Endodermal cell (in vitro differentiated cells): ENCODE results near the gene FCRL3. TPM values are rescaled to one million over a fixed set of nuclear protein-coding genes. Genes with fewer than 3 reads are reported as not detected.
A peak's percentile ranks its signal among the peaks of the same experiment; 100 is the strongest.
"Not testable (repeated sequence)": the region's sequence is repeated elsewhere in the genome, so short reads cannot be mapped to it uniquely, and the experiment has no call there.

Experiments
- DNase-seq: peaks from one replicate; pipeline ENCODE4 v3.0.0-alpha.2; 2017
- H3K27ac ChIP-seq: 2 replicates; pipeline ENCODE4 v1.5.1; 2013; ENCODE audit warnings: mild to moderate bottlenecking, low read depth, low read length, moderate library complexity
- H3K27me3 ChIP-seq: 2 replicates; pipeline ENCODE4 v1.6.1; 2013; ENCODE audit warnings: mild to moderate bottlenecking, low read length, moderate library complexity; ENCODE audit not compliant: insufficient read depth, control insufficient read depth, poor library complexity, severe bottlenecking
- H3K36me3 ChIP-seq: 2 replicates; pipeline ENCODE4 v1.7.0; 2013; ENCODE audit warnings: mild to moderate bottlenecking, low read length, moderate library complexity; ENCODE audit not compliant: control insufficient read depth, insufficient read depth
- H3K4me1 ChIP-seq: one replicate; pipeline ENCODE4 v1.7.0; 2013; ENCODE audit warnings: low read length; ENCODE audit not compliant: control insufficient read depth, insufficient read depth
- H3K4me3 ChIP-seq: 2 replicates; pipeline ENCODE4 v1.5.1; 2013; ENCODE audit warnings: mild to moderate bottlenecking, low read length, moderate library complexity
- H3K9ac ChIP-seq: 2 replicates; pipeline ENCODE4 v1.6.1; 2013; ENCODE audit warnings: mild to moderate bottlenecking, low read length, moderate library complexity; ENCODE audit not compliant: poor library complexity, severe bottlenecking; ENCODE audit errors: extremely low read depth
- H3K9me3 ChIP-seq: 2 replicates; pipeline ENCODE4 v1.6.1; 2013; ENCODE audit warnings: mild to moderate bottlenecking, low read length, moderate library complexity; ENCODE audit not compliant: control insufficient read depth
- H3K27ac Mint-ChIP-seq: 2 replicates; pipeline ENCODE4 v1.8.0; 2020; ENCODE audit warnings: mixed read lengths
- H3K27me3 Mint-ChIP-seq: 2 replicates; pipeline ENCODE4 v1.8.0; 2021; ENCODE audit warnings: mild to moderate bottlenecking, mixed read lengths; ENCODE audit not compliant: insufficient read depth
- H3K36me3 Mint-ChIP-seq: 2 replicates; pipeline ENCODE4 v1.8.0; 2020; ENCODE audit warnings: low read depth, mixed read lengths
- H3K4me1 Mint-ChIP-seq: 2 replicates; pipeline ENCODE4 v1.8.0; 2020; ENCODE audit warnings: mixed read lengths
- H3K4me3 Mint-ChIP-seq: 2 replicates; pipeline ENCODE4 v1.8.0; 2020; ENCODE audit warnings: mild to moderate bottlenecking, moderate library complexity, mixed read lengths
- H3K9me3 Mint-ChIP-seq: 2 replicates; pipeline ENCODE4 v1.8.0; 2020; ENCODE audit warnings: mild to moderate bottlenecking, mixed read lengths
- CTCF ChIP-seq: fragments of 200-600 bp; sonication (generic); conservative IDR thresholded peaks from 2 replicates; pipeline ENCODE4 v1.5.0; 2021; ENCODE audit warnings: antibody characterized with exemption, mild to moderate bottlenecking
- WGBS, 2 experiments: methylation state at CpG; one replicate each; pipeline versions ENCODE4 v1.1.5 to v1.1.7; 2013; ENCODE audit warnings: missing lambda C conversion rate in 2 of 2, mixed read lengths in 1 of 2; ENCODE audit not compliant: insufficient coverage in 1 of 2, insufficient read length in 1 of 2; 5-methylcytosine and 5-hydroxymethylcytosine counted together
- long read RNA-seq, 4 experiments: library from polyadenylated mRNA in 2 of 4; library from RNA in 1 of 4; library from capped mRNA in 1 of 4; stranded (forward) in 3 of 4; unstranded in 1 of 4; transcript quantifications; one replicate each; pipeline ENCODE4 v2.0.0, GENCODE V29; 2020 to 2021; ENCODE audit warnings: inconsistent platforms in 1 of 4
- polyA plus RNA-seq, 2 experiments: library from polyadenylated mRNA; stranded (reverse); fragments of 50-300 nt; gene quantifications; one replicate each; pipeline ENCODE4 v1.2.3, GENCODE V29; 2013
- total RNA-seq, 2 donors: library from RNA; stranded (reverse); fragmentation: NEBNext Ultra II Directional in 1 of 2; extraction: Animal tissue kit (Norgen Biotek cat#: 25700) in 1 of 2; gene quantifications; 2 replicates in 1 of 2; 3 replicates in 1 of 2; pipeline ENCODE4 v1.2.1, GENCODE V29; 2021

FCRL3 gene, protein sequence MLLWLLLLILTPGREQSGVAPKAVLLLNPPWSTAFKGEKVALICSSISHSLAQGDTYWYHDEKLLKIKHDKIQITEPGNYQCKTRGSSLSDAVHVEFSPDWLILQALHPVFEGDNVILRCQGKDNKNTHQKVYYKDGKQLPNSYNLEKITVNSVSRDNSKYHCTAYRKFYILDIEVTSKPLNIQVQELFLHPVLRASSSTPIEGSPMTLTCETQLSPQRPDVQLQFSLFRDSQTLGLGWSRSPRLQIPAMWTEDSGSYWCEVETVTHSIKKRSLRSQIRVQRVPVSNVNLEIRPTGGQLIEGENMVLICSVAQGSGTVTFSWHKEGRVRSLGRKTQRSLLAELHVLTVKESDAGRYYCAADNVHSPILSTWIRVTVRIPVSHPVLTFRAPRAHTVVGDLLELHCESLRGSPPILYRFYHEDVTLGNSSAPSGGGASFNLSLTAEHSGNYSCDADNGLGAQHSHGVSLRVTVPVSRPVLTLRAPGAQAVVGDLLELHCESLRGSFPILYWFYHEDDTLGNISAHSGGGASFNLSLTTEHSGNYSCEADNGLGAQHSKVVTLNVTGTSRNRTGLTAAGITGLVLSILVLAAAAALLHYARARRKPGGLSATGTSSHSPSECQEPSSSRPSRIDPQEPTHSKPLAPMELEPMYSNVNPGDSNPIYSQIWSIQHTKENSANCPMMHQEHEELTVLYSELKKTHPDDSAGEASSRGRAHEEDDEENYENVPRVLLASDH
- total RNA-seq: not detected
- not detected for polyA plus RNA-seq (2013, experiment 1 of 2)
- polyA plus RNA-seq (2013, experiment 2 of 2): not detected
- long read RNA-seq, experiment 1: 0 reads
- long read RNA-seq, experiment 2: 0 reads
- long read RNA-seq, experiment 3: 0 reads
- long read RNA-seq, experiment 4: 0 reads

GRCh38 chr1:157700732-157701131 lies at the start of gene FCRL3:
Gene FCRL3, minus strand, starts transcription at chr1:157700769. Its CDS starts 280 bp downstream, at chr1:157700489.
- H3K27me3 Mint-ChIP-seq: peaks cover 15% of the 10 kb centered on the region
- H3K9ac ChIP-seq: no peak within 1 kb of the TSS
- no peaks in the 10 kb centered on the region for H3K36me3 Mint-ChIP-seq
- DNase-seq: no peak
- peaks cover 14% of the 10 kb centered on the region for H3K27me3 ChIP-seq
- TF ChIP-seq CTCF: no peak
- WGBS, 2 experiments: 94 to 98% methylated on average over 4 of the region's 4 CpGs
- no peak within 1 kb of the TSS for H3K27ac ChIP-seq
- H3K4me1 ChIP-seq: no peaks in the 10 kb centered on the region
- no peaks in the 10 kb centered on the region for H3K9me3 ChIP-seq
- H3K4me1 Mint-ChIP-seq: peaks cover 16% of the 10 kb centered on the region
- no peak within 1 kb of the TSS for H3K4me3 ChIP-seq
- H3K9me3 Mint-ChIP-seq: no peaks in the 10 kb centered on the region
- no peak within 1 kb of the TSS for H3K27ac Mint-ChIP-seq
- H3K36me3 ChIP-seq: no peaks in the 10 kb centered on the region
- H3K4me3 Mint-ChIP-seq: no peak within 1 kb of the TSS

DNA sequence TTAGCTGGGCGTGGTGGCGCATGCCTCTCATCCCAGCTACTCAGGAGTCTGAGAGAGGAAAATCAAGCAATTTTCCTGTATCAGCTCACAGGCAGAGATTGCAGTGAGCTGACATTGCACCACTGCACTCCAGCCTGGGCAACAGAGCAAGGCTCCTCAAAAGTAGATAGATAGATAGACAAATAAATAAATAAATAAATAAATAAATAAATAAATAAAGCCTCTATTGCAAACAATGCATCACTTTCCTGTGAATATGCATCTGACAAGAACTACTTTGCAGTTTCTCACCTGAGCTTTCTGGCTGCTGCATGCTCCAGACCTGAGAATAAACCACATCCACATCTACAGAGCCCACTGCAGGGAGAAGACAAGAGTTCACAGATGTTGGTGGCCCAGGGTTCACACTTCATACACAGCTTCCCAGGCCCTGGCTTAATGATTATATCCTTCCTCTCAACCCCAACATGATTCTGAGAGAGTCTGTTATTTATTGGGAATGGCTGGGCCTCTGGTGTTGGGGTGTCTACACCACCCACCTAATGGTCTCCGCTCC lies 47.8 kb upstream of the FCRL3 start:
- Mint-ChIP-seq H3K4me3 (no peak overlapping the region), H3K27ac (no peak overlapping the region), H3K9me3 (no peaks in the 10 kb centered on the region), H3K4me1 (no peaks in the 10 kb centered on the region), H3K27me3 (peaks cover 2% of the 10 kb centered on the region), H3K36me3 (no peaks in the 10 kb centered on the region)
- 94 to 98% methylated on average over 3 of the region's 3 CpGs for WGBS, 2 experiments
- Histone ChIP-seq H3K27ac (no peak overlapping the region), H3K4me3 (no peak overlapping the region), H3K4me1 (no peaks in the 10 kb centered on the region), H3K9me3 (no peaks in the 10 kb centered on the region), H3K27me3 (no peaks in the 10 kb centered on the region), H3K9ac (no peak overlapping the region), H3K36me3 (no peaks in the 10 kb centered on the region)
- no peak for TF ChIP-seq CTCF
- no peak for DNase-seq

DNA sequence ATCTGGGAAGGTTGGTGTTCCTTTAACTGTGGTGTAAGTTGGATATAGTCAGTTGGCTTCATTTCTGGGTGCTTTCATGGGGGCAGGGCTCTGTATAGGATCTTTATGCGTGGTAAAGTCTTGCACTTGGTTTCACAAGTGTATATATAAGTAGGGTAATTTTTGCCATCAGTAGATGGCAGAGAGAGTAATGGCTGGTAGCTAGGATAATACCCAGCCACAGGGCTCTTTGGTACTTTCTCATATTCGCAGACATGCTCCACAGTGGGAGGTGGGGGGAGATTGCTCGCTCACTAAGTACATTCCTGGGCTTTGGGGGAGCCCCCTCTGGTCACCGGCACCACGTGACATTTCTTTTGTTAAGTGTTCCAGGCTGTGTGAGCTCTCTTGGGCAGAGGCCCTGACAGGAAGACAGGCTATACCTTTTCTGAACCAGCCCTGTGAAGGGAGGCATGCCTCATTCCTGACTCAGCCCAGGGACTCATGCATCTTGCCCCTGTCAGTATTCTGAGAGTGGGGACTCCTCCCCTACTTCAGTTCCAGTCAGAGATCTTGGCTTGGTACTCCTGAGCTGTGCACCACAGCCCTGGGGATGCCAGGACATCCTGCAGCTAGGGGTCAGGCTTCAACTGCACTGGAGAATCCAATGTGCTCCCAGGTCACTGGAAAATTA lies 38.8 kb upstream of the FCRL3 start:
- no peaks in the 10 kb centered on the region for H3K27me3 Mint-ChIP-seq
- no peak overlapping the region for H3K27ac Mint-ChIP-seq
- Histone ChIP-seq H3K4me1 (no peaks in the 10 kb centered on the region), H3K9ac (no peak overlapping the region), H3K36me3 (no peaks in the 10 kb centered on the region), H3K4me3 (no peak overlapping the region), H3K9me3 (no peaks in the 10 kb centered on the region), H3K27ac (no peak overlapping the region), H3K27me3 (no peaks in the 10 kb centered on the region)
- no peaks in the 10 kb centered on the region for H3K9me3 Mint-ChIP-seq
- H3K4me3 Mint-ChIP-seq: no peak overlapping the region
- DNase-seq: peak; percentile 65
- 67 to 69% methylated on average over 2 to 5 of the region's 5 CpGs for WGBS, 2 experiments
- TF ChIP-seq CTCF: peak; percentile 49
- H3K4me1 Mint-ChIP-seq: no peaks in the 10 kb centered on the region
- no peaks in the 10 kb centered on the region for H3K36me3 Mint-ChIP-seq

DNA sequence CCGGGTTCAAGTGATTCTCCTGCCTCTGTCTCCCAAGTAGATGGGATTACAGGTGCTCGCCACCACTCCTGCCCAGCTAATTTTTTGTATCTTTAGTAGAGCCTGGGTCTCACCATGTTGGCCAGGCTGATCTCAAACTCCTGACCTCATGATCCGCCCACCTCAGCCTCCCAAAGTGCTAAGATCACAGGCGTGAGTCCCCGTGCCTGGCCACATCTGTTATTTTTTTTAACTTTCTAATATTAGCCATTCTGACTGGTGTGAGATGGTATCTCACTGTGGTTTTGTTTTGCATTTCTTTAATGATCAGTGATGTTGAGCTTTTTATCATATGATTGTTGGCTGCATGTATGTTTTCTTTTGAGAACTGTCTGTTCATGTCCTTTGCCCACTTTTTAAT lies 35.4 kb upstream of the FCRL3 start:
- not testable (repeated sequence) for DNase-seq, H3K9me3 Mint-ChIP-seq, H3K4me1 Mint-ChIP-seq, H3K4me3 ChIP-seq, H3K4me1 ChIP-seq, H3K27ac Mint-ChIP-seq, H3K27me3 ChIP-seq, H3K9ac ChIP-seq, H3K36me3 Mint-ChIP-seq, H3K4me3 Mint-ChIP-seq, H3K27me3 Mint-ChIP-seq, H3K9me3 ChIP-seq, H3K36me3 ChIP-seq, H3K27ac ChIP-seq
- 87 to 91% methylated on average over 3 to 5 of the region's 5 CpGs for WGBS, 2 experiments
